Fibroblast of skin of abdomen (primary cell): ENCODE results near the gene GRSF1.
A peak's percentile ranks its signal among the peaks of the same experiment; 100 is the strongest.
"Not testable (repeated sequence)": the region's sequence is repeated elsewhere in the genome, so short reads cannot be mapped to it uniquely, and the experiment has no call there.

ENCODE experiments used
- DNase-seq: peaks from one replicate; pipeline ENCODE4 v3.0.0-alpha.2; 2013

GRSF1 gene

GRCh38 chr4:70831293-70831692 lies 8.4 kb downstream of the GRSF1 start:
- DNase-seq, result no peak

DNA sequence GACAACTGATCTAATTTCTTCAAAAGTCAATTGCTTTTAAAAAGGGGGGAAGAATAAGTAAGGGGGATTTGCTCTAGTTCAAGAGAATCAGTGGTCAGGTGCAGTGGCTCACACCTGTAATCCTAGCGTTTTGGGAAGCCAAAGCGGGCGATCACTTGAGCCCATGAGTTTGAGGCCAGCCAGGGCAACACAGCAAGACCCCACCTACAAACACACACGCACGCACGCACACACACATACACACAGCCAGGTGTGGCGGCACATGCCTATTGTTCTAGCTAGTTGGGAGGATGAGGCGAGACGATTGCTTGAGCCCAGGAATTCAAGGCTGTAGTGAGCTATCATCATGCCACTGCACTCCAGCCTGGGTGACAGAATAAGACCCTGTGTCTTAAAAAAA lies 9.6 kb downstream of the GRSF1 start:
- no peak for DNase-seq

- DNase-seq, result no peak
These were observed 10.2 kb downstream of the GRSF1 start for GRCh38 chr4:70829492-70829891.

- no peak for DNase-seq
These were observed 10.7 kb downstream of the GRSF1 start for GRCh38 chr4:70829015-70829414.

- DNase-seq, result peak; percentile 83
These were observed 20.8 kb downstream of the GRSF1 start for GRCh38 chr4:70818921-70819320.

- peak; percentile 37 for DNase-seq
These were observed 21.4 kb downstream of the GRSF1 start for GRCh38 chr4:70818173-70818855.

GRCh38 chr4:70816894-70817293 lies 22.8 kb downstream of the GRSF1 start:
- no peak for DNase-seq

GRCh38 chr4:70815370-70815769 lies 24.3 kb downstream of the GRSF1 start:
- DNase-seq, result peak; percentile 52

GRCh38 chr4:70808151-70808550 lies 31.5 kb downstream of the GRSF1 start:
- DNase-seq, result no peak

DNA sequence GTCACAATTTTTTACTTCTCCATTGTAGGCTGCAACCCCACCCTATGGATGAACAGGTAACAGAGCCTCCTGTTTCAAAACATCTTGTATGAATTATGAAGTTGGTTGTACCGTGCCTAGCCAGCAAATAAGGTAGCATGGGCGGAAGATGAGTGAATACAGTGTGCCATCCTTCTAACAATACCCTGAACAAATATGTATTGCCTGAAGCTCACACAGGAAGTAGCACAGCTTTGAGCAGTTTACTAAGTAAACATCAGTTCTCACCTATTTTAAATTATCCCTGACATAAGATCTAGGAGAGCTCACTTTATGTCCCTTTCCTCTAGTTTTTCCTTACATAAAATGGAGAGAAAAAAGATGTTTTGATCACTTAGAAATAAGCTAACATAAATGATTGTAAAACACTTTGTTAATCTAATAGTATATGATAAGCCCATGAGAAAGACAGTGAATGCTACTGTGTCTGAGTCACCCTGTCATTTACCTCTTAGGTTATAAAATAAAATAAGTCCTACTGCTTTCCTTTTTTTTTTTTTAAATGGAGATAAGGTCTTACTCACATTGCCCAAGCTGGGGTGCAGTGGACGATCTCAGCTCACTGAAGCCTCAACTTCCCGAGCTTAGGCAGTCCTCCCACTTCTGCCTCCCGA lies 36.6 kb downstream of the GRSF1 start:
- no peak for DNase-seq

- no peak for DNase-seq
These were observed 38.4 kb downstream of the GRSF1 start for GRCh38 chr4:70801265-70801809.

- no peak for DNase-seq
These were observed 46.1 kb downstream of the GRSF1 start for GRCh38 chr4:70793626-70794025.

DNA sequence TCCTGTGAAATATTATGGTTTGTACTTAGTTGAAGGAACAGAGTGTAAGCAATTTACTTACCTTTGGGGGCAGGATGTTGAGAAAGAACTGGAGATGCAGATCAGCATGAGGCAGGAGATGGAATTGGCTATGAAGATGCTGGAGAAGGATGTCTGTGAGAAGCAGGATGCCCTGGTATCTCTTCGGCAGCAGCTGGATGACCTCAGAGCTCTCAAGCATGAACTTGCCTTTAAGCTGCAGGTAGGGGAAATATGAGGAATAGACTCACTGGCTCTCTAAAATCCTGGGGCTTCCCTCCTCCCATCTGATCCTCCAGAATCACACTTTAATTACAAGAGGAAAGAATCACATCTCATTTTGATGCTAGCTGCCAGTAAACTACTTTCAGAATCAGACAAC lies 51.0 kb downstream of the GRSF1 start:
- no peak for DNase-seq

DNA sequence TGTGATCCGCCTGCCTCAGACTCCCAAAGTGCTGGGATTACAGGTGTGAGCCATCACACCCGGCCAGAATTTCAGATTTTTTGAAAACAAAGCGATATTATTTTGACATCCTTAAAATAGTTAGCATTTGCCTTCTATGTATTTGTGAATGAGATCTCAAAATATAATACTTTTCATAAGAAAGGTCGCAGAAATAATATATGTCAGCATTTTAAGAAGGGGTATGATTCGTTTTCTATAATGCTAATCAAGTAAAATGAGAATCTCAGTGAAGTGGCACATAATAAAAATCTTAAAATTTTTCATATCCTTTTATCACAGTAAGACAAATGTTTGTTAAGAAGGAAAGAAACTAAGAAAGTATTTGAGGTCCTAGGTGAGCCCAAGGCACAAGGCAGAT lies 52.2 kb downstream of the GRSF1 start:
- no peak for DNase-seq

- DNase-seq, result no peak
These were observed 56.6 kb downstream of the GRSF1 start for GRCh38 chr4:70783096-70783495.

- DNase-seq, result peak; percentile 3
These were observed 60.7 kb downstream of the GRSF1 start for GRCh38 chr4:70778888-70779422.

DNA sequence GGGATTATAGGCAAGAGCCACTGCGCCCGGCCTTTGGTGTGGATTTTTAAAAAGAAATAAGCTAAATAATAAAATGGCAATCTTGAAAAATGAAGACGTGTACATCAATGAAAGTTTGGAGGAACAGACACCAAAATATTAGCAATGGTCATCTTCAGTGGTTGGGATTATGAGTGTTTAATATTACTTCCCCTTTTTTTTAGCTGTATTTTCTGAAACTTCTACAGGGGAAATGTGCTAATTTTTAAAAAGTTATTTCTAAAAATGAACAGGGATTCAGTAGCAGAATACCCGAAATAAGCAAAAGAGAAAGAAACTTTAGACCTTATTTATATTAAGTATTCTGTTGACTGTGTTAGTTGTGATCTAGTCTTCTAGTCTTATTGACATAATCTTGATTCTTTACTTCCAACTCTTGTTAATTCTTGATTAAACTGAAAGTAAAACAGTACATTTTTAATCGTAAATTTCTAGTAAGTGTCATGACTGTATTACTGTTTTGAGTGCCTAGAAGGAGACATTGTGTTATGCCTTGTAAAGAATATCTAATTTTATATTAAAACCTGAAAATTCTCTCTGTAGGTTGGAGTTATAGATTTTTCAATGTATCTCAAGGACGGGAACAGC lies 66.6 kb downstream of the GRSF1 start:
- no peak for DNase-seq

- DNase-seq, result not testable (repeated sequence)
These were observed 70.3 kb downstream of the GRSF1 start for GRCh38 chr4:70769396-70769795.

GRCh38 chr4:70768301-70768948 lies 71.3 kb downstream of the GRSF1 start:
- peak; percentile 15 for DNase-seq
